ENCODE data around the gene ZNF823.
"Not testable (repeated sequence)": the region's sequence is repeated elsewhere in the genome, so short reads cannot be mapped to it uniquely, and the experiment has no call there.

The ZNF823 gene

DNA sequence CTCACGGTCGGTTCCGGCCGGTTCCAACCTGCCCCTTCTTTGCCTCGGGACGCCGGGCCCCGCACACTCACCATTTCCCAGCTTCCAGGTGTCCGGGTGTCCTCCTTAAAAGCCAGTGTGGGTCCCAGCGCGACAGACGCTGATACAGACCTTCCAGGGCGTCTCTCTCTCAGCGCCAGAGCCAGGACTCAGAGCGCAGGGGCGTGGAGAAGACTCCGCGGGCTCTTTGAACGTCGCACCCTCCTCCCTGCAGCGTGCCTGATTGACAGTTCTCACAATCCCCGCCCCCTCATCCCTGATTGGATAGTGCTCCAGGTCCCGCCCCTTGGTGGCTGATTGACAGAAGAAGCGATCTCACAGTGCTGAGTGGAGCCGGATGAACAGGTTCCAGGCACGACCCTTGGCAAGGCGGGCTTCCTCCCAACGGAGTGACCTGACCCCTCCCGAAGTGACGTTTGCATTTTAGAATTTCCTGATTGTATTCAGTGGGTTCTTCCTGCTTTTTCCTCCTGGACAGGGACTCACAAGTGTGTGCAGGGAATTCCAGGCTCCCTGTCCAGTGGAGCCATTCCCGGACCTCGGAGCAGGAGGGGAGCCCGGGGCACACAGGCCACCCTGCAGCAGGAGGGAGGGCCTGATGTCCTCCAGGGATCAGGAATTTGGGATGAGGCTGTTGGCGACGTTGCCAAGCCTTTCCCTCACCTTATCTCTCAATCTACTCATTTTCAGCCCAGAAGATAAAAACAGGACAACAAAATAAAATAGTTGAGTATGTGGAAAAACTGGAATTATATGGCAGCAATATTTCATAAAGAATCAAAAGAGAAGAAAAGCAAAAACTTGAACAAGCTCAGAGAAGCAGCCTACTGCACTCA, at the start of gene ZNF823:
Gene ZNF823, minus strand, starts transcription at position 201 of the 875 bp plus-strand sequence. Its CDS starts 127 bp downstream, at position 74.
- DNase-seq: peak; percentile 98

GRCh38 chr19:11787536-11787935, 48.8 kb upstream of the ZNF823 start:
- no peak for DNase-seq

DNA sequence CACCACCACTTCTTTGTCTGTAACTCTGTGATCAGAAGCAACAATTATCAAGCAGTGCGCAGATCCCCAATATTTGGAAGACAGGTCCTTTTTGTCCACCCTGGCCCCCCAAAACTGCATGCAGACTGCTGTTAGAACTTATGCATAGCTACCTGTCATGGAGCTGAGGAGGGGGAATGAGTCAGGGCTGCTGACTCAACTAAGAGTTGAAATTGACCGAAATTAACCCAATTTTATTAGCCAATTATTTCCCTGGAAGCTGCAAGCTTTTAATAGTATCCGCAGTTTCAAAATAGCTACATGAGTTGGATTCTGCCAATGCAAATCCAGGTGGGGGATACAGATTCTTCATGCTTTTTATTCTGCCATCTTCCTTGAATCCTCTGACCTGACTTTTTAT, 45.6 kb upstream of the ZNF823 start:
- DNase-seq: no peak

DNA sequence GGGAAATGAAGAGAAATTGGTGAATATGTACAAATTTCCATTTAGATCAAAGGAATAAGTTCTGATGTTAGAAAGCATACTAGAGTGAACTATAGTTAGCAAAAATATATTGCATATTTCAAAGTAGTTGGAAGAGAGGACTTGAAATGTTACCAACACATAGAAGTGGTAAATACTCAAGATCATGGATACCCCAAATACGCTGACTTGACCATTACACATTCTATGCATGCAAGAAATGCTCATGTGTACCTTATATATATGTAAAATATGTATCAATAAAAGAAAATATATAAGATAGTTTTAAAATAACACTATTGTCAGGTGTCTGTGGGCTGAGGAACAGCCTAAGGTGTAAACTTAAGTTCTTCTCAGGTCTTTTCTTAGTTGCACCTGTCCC, 45.0 kb upstream of the ZNF823 start:
- DNase-seq: no peak

GRCh38 chr19:11781295-11782057, 42.7 kb upstream of the ZNF823 start:
- DNase-seq: no peak

- no peak for DNase-seq
These were observed 41.8 kb upstream of the ZNF823 start for GRCh38 chr19:11780431-11781020.

DNA sequence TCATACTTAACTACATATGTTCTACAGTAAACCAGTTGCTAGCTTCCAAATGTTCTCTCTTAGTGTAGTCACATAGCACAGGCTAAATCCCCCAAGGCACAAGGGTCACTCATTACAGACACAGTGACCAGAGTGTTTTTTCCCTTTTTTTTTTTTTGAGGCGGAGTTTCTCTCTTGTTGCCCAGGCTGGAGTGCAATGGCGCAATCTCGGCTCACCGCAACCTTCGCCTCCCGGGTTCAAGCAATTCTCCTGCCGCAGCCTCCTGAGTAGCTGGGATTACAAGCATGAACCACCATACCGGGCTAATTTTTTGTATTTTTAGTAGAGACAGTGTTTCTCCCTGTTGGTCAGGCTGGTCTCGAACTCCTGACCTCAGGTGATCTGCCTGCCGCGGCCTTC, 37.9 kb upstream of the ZNF823 start:
- DNase-seq: not testable (repeated sequence)

- not testable (repeated sequence) for DNase-seq
These were observed 32.8 kb upstream of the ZNF823 start for GRCh38 chr19:11771520-11771919.

GRCh38 chr19:11769995-11770394, 31.2 kb upstream of the ZNF823 start:
- DNase-seq: no peak

GRCh38 chr19:11767633-11768133, 28.9 kb upstream of the ZNF823 start:
- DNase-seq: peak; percentile 32

DNA sequence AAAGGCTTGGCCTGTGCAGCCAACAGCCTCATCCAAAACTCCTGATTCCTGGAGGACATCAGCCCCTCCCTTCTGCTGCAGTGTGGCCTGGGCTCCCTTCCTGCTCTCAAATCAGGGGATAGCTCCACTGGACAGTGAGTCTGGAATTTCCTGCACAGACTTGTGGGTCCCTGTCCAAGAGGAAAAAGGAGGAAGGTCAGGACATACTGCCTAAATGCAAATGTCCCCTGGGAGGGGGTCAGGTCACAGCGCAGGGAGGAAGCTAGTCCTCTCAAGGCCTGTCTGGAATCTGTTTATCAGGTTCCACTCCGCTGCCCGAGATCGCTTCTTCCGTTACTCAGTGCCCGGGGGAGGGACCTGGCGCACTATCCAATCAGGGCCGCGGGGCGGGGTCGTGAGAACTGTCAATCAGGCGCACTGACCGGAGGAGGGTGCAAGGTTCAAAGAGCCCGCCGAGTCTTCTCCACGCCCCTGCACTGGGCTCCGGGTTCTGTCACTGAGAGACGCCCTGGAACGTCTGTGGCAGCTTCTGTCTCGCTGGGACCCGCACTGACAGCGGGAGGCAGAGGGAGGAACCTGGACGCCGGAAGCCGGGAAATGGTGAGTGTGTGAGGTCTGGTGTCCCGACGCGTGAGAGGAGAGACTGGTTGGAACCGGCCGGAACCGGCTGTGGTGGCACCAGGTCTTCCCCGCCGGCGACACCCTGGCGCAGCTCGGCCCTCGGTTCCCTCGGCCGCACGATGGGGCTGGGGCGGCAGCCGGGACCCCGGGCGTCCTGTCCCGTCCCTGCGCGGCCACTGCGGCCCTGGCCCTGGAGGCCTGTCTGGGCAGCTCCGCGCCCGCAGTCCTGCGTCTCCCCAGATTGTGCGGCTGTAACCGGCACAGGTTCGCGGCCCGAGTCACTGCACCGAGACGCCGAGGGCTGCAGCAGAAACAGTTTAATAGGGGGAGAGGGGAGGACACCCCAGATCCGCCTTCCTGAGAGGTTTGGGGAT, 28.1 kb upstream of the ZNF823 start, which contains the start of gene ZNF441:
Gene ZNF441, plus strand, starts transcription at position 404 of the 995 bp plus-strand sequence. Its CDS starts 194 bp downstream, at position 598.
- DNase-seq: peak; percentile 94

DNA sequence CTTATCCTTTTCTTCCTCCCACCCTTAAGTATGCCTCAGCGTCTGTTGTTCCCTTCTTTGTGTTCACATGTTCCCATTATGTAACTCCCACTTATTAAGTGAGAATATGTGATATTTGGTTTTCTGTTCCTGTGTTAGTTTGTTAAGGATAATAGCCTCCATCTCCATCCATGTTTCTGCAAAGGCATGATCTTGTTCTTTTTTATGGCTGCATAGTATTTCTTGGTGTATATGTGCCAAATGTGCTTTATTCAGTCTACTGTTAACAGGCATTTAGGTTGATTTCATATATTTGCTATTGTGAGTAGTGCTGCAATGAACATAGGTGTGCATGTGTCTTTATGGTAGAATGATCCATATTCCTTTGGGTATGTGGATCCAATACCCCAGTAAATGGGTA, 24.9 kb upstream of the ZNF823 start:
- no peak for DNase-seq

DNA sequence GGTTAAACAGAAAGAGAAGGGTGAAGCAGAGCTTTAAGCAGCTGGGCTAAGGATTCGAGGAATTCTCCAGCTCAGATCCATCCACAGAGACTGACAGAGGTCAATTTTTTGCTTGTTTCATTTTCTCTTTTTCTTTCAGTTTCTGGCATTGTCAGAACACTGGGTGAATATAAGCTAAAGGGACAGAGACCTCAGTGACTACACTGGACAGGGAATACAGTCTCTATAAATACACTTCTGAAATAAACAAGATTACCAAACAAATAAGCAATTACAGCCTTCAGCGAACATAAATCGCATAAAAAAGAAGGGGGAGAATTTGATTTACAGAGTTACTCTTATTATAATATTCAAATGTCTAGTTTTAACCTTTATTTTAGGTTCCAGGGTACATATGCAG, 24.4 kb upstream of the ZNF823 start:
- no peak for DNase-seq

DNA sequence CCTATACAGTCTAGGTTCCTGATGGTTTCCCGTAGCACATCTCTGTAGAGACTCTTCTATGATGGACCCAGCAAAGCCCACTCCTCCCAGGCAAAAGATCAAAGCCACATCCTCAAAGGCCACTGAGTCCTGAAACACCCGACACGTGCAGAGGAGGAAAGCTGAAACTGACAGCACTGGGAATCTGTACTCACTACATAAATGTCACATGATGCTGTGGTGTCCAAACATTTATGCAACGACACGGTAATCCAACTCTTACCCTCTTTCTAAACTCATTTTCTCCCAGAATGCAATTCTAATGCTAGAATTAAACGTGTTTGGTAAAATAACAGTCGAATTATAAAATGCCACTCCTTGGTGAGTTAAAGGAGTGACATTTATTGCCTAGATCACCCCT, 21.1 kb upstream of the ZNF823 start:
- no peak for DNase-seq

DNA sequence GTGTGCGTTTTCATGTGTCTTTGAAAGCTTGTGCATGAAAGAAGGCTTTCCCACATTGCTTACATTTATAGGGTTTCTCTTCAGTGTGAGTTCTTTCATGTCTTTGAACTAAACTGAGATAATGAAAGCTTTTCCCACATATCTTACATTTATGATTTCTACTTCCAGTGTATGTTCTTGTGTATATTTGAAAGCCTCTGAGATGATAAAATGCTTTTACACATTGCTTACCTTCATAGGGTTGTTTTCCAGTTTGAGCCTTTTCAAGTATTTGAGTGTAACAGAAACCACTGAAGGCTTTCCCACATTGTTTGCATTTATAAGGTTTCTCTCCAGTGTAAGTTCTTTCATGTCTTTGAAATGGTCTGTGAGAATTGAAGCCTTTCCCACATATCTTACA, 18.2 kb upstream of the ZNF823 start:
- no peak for DNase-seq

GRCh38 chr19:11754663-11755062, 15.9 kb upstream of the ZNF823 start:
- DNase-seq: no peak

DNA sequence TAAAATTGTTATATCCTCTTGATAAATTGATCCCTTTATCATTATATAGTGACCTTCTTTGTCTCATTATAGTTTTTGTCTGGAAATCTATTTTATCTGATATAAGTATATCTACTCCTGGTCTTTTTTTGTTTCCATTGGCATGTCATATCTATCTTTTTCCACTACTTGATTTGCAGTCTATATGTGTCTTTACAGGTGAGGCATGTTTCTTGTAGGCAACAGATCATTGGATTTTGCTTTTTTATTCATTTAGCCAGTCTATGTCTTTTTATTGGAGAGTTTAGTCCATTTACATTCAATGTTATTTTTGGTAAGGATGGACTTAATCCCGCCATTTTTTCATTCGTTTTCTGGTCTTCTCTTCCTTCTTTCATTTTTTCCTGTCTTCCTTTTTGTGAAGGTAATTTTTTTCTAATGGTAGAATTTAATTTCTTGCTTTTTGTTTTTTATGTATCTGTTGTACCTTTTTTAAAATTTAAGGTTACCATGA, 13.5 kb upstream of the ZNF823 start:
- no peak for DNase-seq

DNA sequence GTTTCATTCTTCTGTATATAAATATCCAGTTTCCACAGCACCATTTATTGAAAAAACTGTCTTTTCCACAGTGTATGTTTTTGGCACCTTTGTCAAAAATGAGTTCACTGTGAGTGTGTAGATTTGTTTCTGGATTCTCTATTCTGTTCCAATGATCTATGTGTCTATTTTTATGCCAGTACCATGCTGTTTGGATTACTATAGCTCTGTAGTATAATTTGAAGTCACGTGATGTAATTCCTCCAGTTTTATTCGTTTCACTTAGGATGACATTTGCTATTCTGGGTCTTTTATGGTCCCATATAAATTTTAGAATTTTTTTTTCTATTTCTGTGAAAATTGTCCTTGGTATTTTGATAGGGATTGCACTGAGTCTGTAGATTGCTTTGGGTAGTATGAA, 11.0 kb upstream of the ZNF823 start:
- DNase-seq: no peak

DNA sequence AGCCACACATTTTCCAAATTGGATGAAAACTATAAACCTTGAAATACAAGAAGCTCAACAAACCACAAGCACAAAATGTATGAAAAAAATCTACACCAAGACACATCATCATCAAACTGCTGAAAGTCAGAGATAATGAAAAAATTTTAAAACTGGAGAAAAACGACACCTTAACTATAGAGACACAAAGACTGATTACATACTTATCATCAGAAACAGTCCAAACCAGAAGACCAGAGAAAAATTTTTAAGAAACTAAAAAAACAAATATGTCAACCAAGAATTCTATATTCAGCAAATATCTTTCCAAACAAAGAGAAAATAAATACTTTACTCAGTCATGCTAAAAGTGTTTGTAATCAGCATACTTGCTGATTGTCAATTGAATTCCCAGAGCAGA, 8.5 kb upstream of the ZNF823 start:
- DNase-seq: no peak

GRCh38 chr19:11745869-11746268, 7.1 kb upstream of the ZNF823 start:
- DNase-seq: no peak

- peak; percentile 34 for DNase-seq
These were observed 591 bp downstream of the ZNF823 start for GRCh38 chr19:11737964-11738745.

Data from CD4-positive, alpha-beta T cell treated with Interleukin-17A for 1 hour (primary cell).